PC-3 (cell line): ENCODE results near the gene JPH4.

Experiments
- CTCF ChIP-seq: fragments of 300-600 bp; sonication (generic); conservative IDR thresholded peaks from 2 replicates; pipeline ENCODE4 v1.5.1; 2017; ENCODE audit warnings: antibody characterized with exemption, low read depth, mild to moderate bottlenecking, low read length
- EZH2 ChIP-seq: fragments of 300-600 bp; sonication (generic); IDR thresholded peaks from one replicate; pipeline ENCODE4 v1.6.1; 2017; ENCODE audit warnings: antibody characterized with exemption, mild to moderate bottlenecking, low read length; ENCODE audit not compliant: unreplicated experiment
- EZH2phosphoT487 ChIP-seq: fragments of 300-600 bp; sonication (generic); IDR thresholded peaks from 2 replicates; pipeline ENCODE4 v1.6.1; 2018; ENCODE audit warnings: mild to moderate bottlenecking, antibody characterized with exemption, low read length, borderline replicate concordance

GRCh38 chr14:23580948-23581281 is 2.3 kb upstream of the JPH4 start:
- TF ChIP-seq EZH2phosphoT487 (no peak), CTCF (no peak), EZH2 (no peak)
